ENCODE results near the gene FAM177A1. TPM values are rescaled to one million over a fixed set of nuclear protein-coding genes. Genes with fewer than 3 reads are reported as not detected.

Gene FAM177A1
- polyA plus RNA-seq, 2 of the 4 experiments (the other 2 are of a cell fraction): 76.9 to 102 TPM

GRCh38 chr14:35016568-35016967 is 29.5 kb upstream of the FAM177A1 start:
- H3K27ac ChIP-seq: no peak overlapping the region
- H3K9me3 ChIP-seq: no peaks in the 10 kb centered on the region
- ChIA-PET POLR2A (no interaction called here), CTCF (interaction anchor here (0.7 to 1.3 kb wide), 2 partner anchors 24 to 397 kb away, joined by 3 to 5 read pairs; no protein-coding TSS in a partner anchor)
- no peak overlapping the region for H3K4me3 ChIP-seq
- no peak for TF ChIP-seq USF2 (IDR thresholded peaks at IDR 0.05)
- no peak for TF ChIP-seq MAZ (IDR thresholded peaks at IDR 0.05; ENCODE audit: borderline replicate concordance, low read depth, low read length)
- TF ChIP-seq PBX3 (IDR thresholded peaks at IDR 0.05): no peak
- no peak for TF ChIP-seq RNF2 (IDR thresholded peaks at IDR 0.05; ENCODE audit: borderline replicate concordance, low read depth)
- TF ChIP-seq GATA3 (IDR thresholded peaks at IDR 0.05; ENCODE audit: borderline replicate concordance): no peak
- TF ChIP-seq ZFP36 (IDR thresholded peaks at IDR 0.05; ENCODE audit: borderline replicate concordance, partially characterized antibody): no peak
- TF ChIP-seq TFCP2L1 (CRISPR knock-in tag; IDR thresholded peaks at IDR 0.05): no peak
- no peak for TF ChIP-seq REST (IDR thresholded peaks at IDR 0.05)
- TF ChIP-seq MAFK (IDR thresholded peaks at IDR 0.05; ENCODE audit: partially characterized antibody): no peak
- ATAC-seq: no peak
- no peak overlapping the region for H3K4me2 ChIP-seq
- no peak for DNase-seq (ENCODE audit: low read depth in 1 of 2, low spot score in 1 of 2)
- no peak for FAIRE-seq
- 85% methylated on average over 1 of the region's 1 CpG for WGBS (ENCODE audit: missing lambda C conversion rate)
- no peaks in the 10 kb centered on the region for H3K4me1 ChIP-seq

GRCh38 chr14:35020713-35021112 is 25.4 kb upstream of the FAM177A1 start:
- WGBS (ENCODE audit: missing lambda C conversion rate): 90% methylated on average over 4 of the region's 4 CpGs
- TF ChIP-seq CTCF (IDR thresholded peaks at IDR 0.05) (no peak), RNF2 (IDR thresholded peaks at IDR 0.05; ENCODE audit: borderline replicate concordance, low read depth) (no peak), GATA3 (IDR thresholded peaks at IDR 0.05; ENCODE audit: borderline replicate concordance) (no peak), CBX8 (IDR thresholded peaks at IDR 0.05) (no peak), ZFP36 (IDR thresholded peaks at IDR 0.05; ENCODE audit: borderline replicate concordance, partially characterized antibody) (no peak), PHF8 (IDR thresholded peaks at IDR 0.05; ENCODE audit: borderline replicate concordance, low read depth) (no peak), ZC3H11A (IDR thresholded peaks at IDR 0.05) (no peak), TP53 (CRISPR knock-in tag; IDR thresholded peaks at IDR 0.05) (no peak), RAD21 (conservative IDR thresholded peaks at IDR 0.05 in 1 of 2, IDR thresholded peaks at IDR 0.05 in 1 of 2) (no peak), MAFK (IDR thresholded peaks at IDR 0.05; ENCODE audit: partially characterized antibody) (no peak), ESRRA (IDR thresholded peaks at IDR 0.05; ENCODE audit: borderline replicate concordance, low read length) (no peak), FOXS1 (CRISPR knock-in tag; IDR thresholded peaks at IDR 0.05) (no peak), REST (IDR thresholded peaks at IDR 0.05) (no peak), HOXB13 (CRISPR knock-in tag; IDR thresholded peaks at IDR 0.05; ENCODE audit: low read depth) (no peak), JUN (IDR thresholded peaks at IDR 0.05) (no peak)
- FAIRE-seq (no peak), DNase-seq (ENCODE audit: low read depth in 1 of 2, low spot score in 1 of 2) (no peak), ATAC-seq (no peak)
- H3K4me1 ChIP-seq: no peaks in the 10 kb centered on the region
- ChIA-PET POLR2A (no interaction called here), CTCF (no interaction called here)
- H3K9me3 ChIP-seq: no peaks in the 10 kb centered on the region
- H3K4me2 ChIP-seq: no peak overlapping the region
- H3K4me3 ChIP-seq: no peak overlapping the region
- H3K27ac ChIP-seq: no peak overlapping the region
